ENCODE data around the gene DISC1.

DNA sequence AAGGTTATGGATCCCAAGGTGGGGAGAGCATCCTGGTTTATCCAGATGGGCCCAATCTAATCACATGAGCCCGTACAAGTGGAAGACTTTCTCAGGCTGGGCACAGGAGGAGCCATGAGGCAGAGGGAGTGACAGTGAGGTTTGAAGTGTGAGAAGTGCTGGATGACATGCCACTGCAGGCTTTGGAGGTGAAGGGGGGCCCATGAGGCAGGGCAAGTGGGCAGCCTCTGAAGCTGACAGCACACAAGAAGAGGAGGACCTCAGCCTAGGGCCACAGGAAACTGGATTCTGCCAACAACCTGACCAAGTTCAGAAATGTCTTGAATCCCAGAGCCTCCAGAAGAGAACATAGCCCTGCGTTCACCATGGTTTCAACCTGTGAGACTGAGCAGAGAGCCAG, 311.6 kb downstream of the DISC1 start:
- TF ChIP-seq POLR2A (IDR thresholded peaks at IDR 0.05; ENCODE audit: low read depth, low read length) (no peak), POLR2AphosphoS5 (IDR thresholded peaks at IDR 0.05; ENCODE audit: low read depth, low read length) (no peak)

Data from GM12891 (cell line).